OCI-LY3 (cell line): ENCODE data around the gene ZNF391.

Source experiments
- H2AFZ ChIP-seq: fragments of 200-600, 300-600 bp; shearing (Covaris generic); 2 replicates; pipeline ENCODE4 v1.6.0; 2014; ENCODE audit warnings: antibody characterized with exemption, low read depth, low read length
- H3K27ac ChIP-seq: fragments of 200-600, 300-600 bp; sonication (generic); 2 replicates; pipeline ENCODE4 v1.5.1; 2014; ENCODE audit warnings: mild to moderate bottlenecking, low read length, moderate library complexity, mixed read lengths
- H3K27me3 ChIP-seq: fragments of 200-600, 300-600 bp; sonication (generic); 2 replicates; pipeline ENCODE4 v1.6.1; 2014; ENCODE audit warnings: low read depth, low read length, mixed read lengths
- H3K36me3 ChIP-seq: fragments of 200-600, 300-600 bp; sonication (generic); replicated peaks from 2 replicates; pipeline ENCODE3; 2014; ENCODE audit warnings: low read depth, low read length, mixed read lengths
- H3K4me1 ChIP-seq: fragments of 300-600, 200-600 bp; sonication (generic); 2 replicates; pipeline ENCODE4 v1.6.1; 2014; ENCODE audit warnings: low read length, mixed read lengths
- H3K4me2 ChIP-seq: fragments of 200-600, 300-600 bp; sonication (generic); 2 replicates; pipeline ENCODE4 v1.6.1; 2014; ENCODE audit warnings: low read length, mixed read lengths
- H3K4me3 ChIP-seq: fragments of 300-600, 200-600 bp; sonication (generic); 2 replicates; pipeline ENCODE4 v1.5.1; 2014; ENCODE audit warnings: antibody characterized with exemption, mild to moderate bottlenecking, low read length, moderate library complexity
- H3K79me2 ChIP-seq: fragments of 300-600, 200-600 bp; shearing (Covaris generic); 2 replicates; pipeline ENCODE4 v1.6.1; 2014; ENCODE audit warnings: mild to moderate bottlenecking, low read length, mixed read lengths
- H3K9ac ChIP-seq: fragments of 300-600, 200-600 bp; shearing (Covaris generic); 2 replicates; pipeline ENCODE4 v1.6.0; 2014; ENCODE audit warnings: mild to moderate bottlenecking, low read length, moderate library complexity
- H3K9me3 ChIP-seq: fragments of 200-600, 300-600 bp; shearing (Covaris generic); 2 replicates; pipeline ENCODE4 v1.6.1; 2014; ENCODE audit warnings: low read length, mixed read lengths; ENCODE audit not compliant: insufficient read depth
- H4K20me1 ChIP-seq: fragments of 200-600, 300-600 bp; sonication (generic); 2 replicates; pipeline ENCODE4 v1.6.1; 2016; ENCODE audit warnings: low read length, mixed read lengths; ENCODE audit not compliant: insufficient read depth
- EZH2phosphoT487 ChIP-seq: fragments of 200-600 bp; shearing (Covaris generic); IDR thresholded peaks from 2 replicates; pipeline ENCODE4 v1.6.1; 2018; ENCODE audit warnings: antibody characterized with exemption, mixed run types, low read depth
- TF ChIP-seq, protein P1 (sequence below): fragments of 200-600, 300-600 bp; sonication (generic); IDR thresholded peaks from 2 replicates; pipeline ENCODE4 v1.5.1; 2014; ENCODE audit warnings: antibody characterized with exemption, low read length, low read depth

The ZNF391 gene

DNA sequence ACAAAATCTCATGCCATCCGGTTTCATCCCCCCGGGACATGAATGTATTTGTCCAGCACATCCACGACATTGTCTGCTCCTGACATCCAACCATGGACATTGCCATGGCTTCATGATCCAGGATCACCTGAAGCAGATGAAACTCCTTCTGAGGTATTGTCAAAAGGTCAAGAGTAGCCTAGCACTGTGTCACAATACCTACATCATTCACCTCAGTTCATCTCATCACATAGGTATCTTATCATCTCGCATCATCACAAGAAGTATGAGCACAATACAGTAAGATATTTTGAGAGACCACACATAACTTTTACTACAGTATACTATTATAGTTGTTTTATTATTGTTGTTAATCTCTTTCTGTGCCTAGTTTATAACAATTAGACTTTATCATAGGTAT, 50.8 kb downstream of the ZNF391 start:
- TF ChIP-seq EZH2phosphoT487: no peak
- Histone ChIP-seq H3K4me1 (no peaks in the 10 kb centered on the region), H4K20me1 (no peaks in the 10 kb centered on the region), H3K9me3 (no peaks in the 10 kb centered on the region), H3K79me2 (no peaks in the 10 kb centered on the region), H2AFZ (no peak overlapping the region), H3K4me2 (no peak overlapping the region), H3K4me3 (no peak overlapping the region), H3K36me3 (no peaks in the 10 kb centered on the region), H3K9ac (no peak overlapping the region), H3K27ac (no peak overlapping the region), H3K27me3 (no peaks in the 10 kb centered on the region)

DNA sequence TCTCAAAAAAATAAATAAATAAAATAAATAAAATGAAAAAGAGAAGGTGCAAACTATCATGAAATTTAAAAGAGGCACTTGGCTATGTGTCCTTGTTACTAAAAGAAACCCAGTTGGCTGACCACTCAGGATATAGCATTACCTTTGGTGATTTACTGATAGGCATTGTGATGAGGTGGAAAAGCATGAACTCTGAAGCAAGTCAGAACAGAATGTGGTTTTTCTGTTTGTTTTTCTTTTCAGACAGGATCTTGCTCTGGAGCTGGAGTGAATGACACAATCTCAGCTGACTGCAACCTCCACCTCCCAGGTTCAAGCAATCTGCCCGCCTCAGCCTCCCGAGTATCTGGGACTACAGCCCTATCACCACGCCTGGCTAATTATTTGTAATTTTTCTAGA, 52.4 kb downstream of the ZNF391 start:
- H3K36me3 ChIP-seq: no peaks in the 10 kb centered on the region
- TF ChIP-seq, protein P1, sequence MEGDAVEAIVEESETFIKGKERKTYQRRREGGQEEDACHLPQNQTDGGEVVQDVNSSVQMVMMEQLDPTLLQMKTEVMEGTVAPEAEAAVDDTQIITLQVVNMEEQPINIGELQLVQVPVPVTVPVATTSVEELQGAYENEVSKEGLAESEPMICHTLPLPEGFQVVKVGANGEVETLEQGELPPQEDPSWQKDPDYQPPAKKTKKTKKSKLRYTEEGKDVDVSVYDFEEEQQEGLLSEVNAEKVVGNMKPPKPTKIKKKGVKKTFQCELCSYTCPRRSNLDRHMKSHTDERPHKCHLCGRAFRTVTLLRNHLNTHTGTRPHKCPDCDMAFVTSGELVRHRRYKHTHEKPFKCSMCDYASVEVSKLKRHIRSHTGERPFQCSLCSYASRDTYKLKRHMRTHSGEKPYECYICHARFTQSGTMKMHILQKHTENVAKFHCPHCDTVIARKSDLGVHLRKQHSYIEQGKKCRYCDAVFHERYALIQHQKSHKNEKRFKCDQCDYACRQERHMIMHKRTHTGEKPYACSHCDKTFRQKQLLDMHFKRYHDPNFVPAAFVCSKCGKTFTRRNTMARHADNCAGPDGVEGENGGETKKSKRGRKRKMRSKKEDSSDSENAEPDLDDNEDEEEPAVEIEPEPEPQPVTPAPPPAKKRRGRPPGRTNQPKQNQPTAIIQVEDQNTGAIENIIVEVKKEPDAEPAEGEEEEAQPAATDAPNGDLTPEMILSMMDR: no peak
- TF ChIP-seq EZH2phosphoT487: no peak
- H4K20me1 ChIP-seq: no peaks in the 10 kb centered on the region
- H3K4me2 ChIP-seq: no peak overlapping the region
- H3K4me3 ChIP-seq: no peak overlapping the region
- H3K4me1 ChIP-seq: no peaks in the 10 kb centered on the region
- H3K27me3 ChIP-seq: no peaks in the 10 kb centered on the region
- no peak overlapping the region for H3K9ac ChIP-seq
- H3K27ac ChIP-seq: no peak overlapping the region
- H3K79me2 ChIP-seq: no peaks in the 10 kb centered on the region
- H2AFZ ChIP-seq: no peak overlapping the region
- H3K9me3 ChIP-seq: no peaks in the 10 kb centered on the region

DNA sequence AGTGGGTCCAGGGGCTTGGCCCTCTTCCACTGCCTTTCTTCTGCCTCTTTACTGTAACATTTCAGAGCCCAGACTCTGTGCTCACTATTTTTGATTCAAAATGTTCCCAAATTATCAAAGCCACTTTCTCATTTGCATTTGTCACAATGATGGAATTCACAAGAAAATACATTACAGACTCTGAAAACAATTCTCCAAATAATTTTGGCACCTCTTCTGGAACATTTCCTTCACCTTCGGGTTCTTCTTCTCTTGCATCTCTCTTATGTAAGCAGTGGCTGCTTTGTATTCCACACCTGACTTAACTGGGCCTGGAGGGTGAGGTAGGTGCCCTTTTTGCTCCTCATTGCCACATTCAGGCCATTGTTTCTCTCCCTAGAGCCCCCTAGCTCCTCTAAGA, 54.4 kb downstream of the ZNF391 start:
- Histone ChIP-seq H3K9ac (no peak overlapping the region), H4K20me1 (no peaks in the 10 kb centered on the region), H3K27me3 (no peaks in the 10 kb centered on the region), H2AFZ (no peak overlapping the region), H3K4me3 (no peak overlapping the region), H3K9me3 (no peaks in the 10 kb centered on the region), H3K27ac (no peak overlapping the region), H3K79me2 (no peaks in the 10 kb centered on the region), H3K4me1 (no peaks in the 10 kb centered on the region), H3K36me3 (peaks cover 2% of the 10 kb centered on the region), H3K4me2 (no peak overlapping the region)
- TF ChIP-seq, protein P1: no peak
- TF ChIP-seq EZH2phosphoT487: no peak

DNA sequence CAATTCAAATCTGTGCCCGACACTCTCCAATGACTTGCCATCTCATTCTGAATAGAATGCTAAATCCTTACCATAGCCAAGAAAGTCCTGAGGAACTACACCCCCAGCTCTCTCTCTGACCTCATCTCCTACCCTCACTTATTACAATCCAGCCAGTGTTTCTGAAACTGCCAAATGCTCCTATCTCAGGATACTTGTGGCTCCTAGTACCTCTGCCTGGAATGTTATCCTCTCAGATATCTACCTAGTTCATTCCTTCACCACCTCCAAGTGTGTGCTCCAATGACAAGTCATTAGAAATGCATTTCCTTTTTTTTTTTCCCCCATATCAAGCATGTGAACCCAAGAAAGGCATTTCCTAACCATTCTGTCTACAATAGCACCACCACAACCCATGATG, 59.9 kb downstream of the ZNF391 start:
- peaks cover 56% of the 10 kb centered on the region for H3K36me3 ChIP-seq
- H3K79me2 ChIP-seq: no peaks in the 10 kb centered on the region
- no peak overlapping the region for H3K4me3 ChIP-seq
- no peaks in the 10 kb centered on the region for H4K20me1 ChIP-seq
- H2AFZ ChIP-seq: no peak overlapping the region
- no peaks in the 10 kb centered on the region for H3K27me3 ChIP-seq
- H3K4me1 ChIP-seq: no peaks in the 10 kb centered on the region
- no peak overlapping the region for H3K9ac ChIP-seq
- H3K27ac ChIP-seq: no peak overlapping the region
- peaks cover 30% of the 10 kb centered on the region; the same call in 1 of the 2 replicates for H3K9me3 ChIP-seq
- TF ChIP-seq, protein P1: no peak
- TF ChIP-seq EZH2phosphoT487: no peak
- no peak overlapping the region for H3K4me2 ChIP-seq
